ENCODE results near the gene FAM107B. TPM values are rescaled to one million over a fixed set of nuclear protein-coding genes. Genes with fewer than 3 reads are reported as not detected.

Gene FAM107B
- total and polyA plus RNA-seq, 2 experiments from 2014 or later, result 11.0 to 17.6 TPM

GRCh38 chr10:14810969-14811953 lies 36.6 kb upstream of the FAM107B start (continued):
- TF ChIP-seq ZNF462 (CRISPR knock-in tag; IDR thresholded peaks at IDR 0.05) (no peak), STAT1 (IDR thresholded peaks at IDR 0.05; ENCODE audit: unreplicated experiment) (no peak), REST (IDR thresholded peaks at IDR 0.05; ENCODE audit: unreplicated experiment) (no peak)
- TF ChIP-seq, protein P1, sequence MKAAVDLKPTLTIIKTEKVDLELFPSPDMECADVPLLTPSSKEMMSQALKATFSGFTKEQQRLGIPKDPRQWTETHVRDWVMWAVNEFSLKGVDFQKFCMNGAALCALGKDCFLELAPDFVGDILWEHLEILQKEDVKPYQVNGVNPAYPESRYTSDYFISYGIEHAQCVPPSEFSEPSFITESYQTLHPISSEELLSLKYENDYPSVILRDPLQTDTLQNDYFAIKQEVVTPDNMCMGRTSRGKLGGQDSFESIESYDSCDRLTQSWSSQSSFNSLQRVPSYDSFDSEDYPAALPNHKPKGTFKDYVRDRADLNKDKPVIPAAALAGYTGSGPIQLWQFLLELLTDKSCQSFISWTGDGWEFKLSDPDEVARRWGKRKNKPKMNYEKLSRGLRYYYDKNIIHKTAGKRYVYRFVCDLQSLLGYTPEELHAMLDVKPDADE (IDR thresholded peaks at IDR 0.05), result no peak

Measured in GM23338 (cell line).